K562 (cell line): ENCODE measurements around the gene ZNF213. TPM values are rescaled to one million over a fixed set of nuclear protein-coding genes. Genes with fewer than 3 reads are reported as not detected.

Experiments
- ARNT ChIP-seq, 2 experiments: fragments of 450-650 bp; IDR thresholded peaks; 2 replicates each; pipeline ENCODE4 v1.6.1; 2016; ENCODE audit warnings: mild to moderate bottlenecking in 1 of 2
- ERF ChIP-seq: fragments of 450-650 bp; formaldehyde crosslinking; IDR thresholded peaks from 2 replicates; pipeline ENCODE4 v1.4.0; 2020; ENCODE audit warnings: mild to moderate bottlenecking, mixed read lengths
- GATAD2A ChIP-seq: fragments of 450-650 bp; IDR thresholded peaks from 2 replicates; pipeline ENCODE4 v1.6.1; 2017
- LCOR ChIP-seq: sonication (generic); formaldehyde crosslinking; IDR thresholded peaks from 2 replicates; pipeline ENCODE4 v1.8.0; 2022; ENCODE audit warnings: mild to moderate bottlenecking, missing genetic modification reagents
- MECOM ChIP-seq: fragments of 250-450 bp; sonication (Bioruptor Pico); IDR thresholded peaks from 2 replicates; pipeline ENCODE4 v1.8.0; 2022; ENCODE audit warnings: inconsistent platforms
- NCOA1 ChIP-seq: fragments of 450-650 bp; IDR thresholded peaks from 2 replicates; pipeline ENCODE4 v1.6.1; 2016; ENCODE audit warnings: low read depth
- NR1H2 ChIP-seq: sonication (generic); formaldehyde crosslinking; IDR thresholded peaks from 2 replicates; pipeline ENCODE4 v1.4.0; 2020; ENCODE audit warnings: mild to moderate bottlenecking, missing genetic modification reagents
- NR3C1 ChIP-seq: sonication (generic); formaldehyde crosslinking; IDR thresholded peaks from 2 replicates; pipeline ENCODE4 v1.8.1; 2022; ENCODE audit warnings: missing genetic modification reagents
- RCOR1 ChIP-seq, 2 experiments: IDR thresholded peaks; 2 replicates each; pipeline ENCODE4 v1.6.1; 2012; ENCODE audit warnings: low read depth in 2 of 2, low read length in 2 of 2, borderline replicate concordance in 1 of 2, improper control_type of control experiment in 1 of 2
- TCF7L2 ChIP-seq: fragments of 150-350 bp; IDR thresholded peaks from 2 replicates; pipeline ENCODE4 v1.6.1; 2016; ENCODE audit warnings: low read depth, mild to moderate bottlenecking, low read length, moderate library complexity
- U2AF1 ChIP-seq: fragments of 200-400 bp; formaldehyde crosslinking; optimal IDR thresholded peaks from 2 replicates; pipeline ENCODE3; 2017; ENCODE audit warnings: mild to moderate bottlenecking, low read depth, low read length, moderate library complexity
- ZBTB8A ChIP-seq: fragments of 450-650 bp; IDR thresholded peaks from 2 replicates; pipeline ENCODE4 v1.6.1; 2018; ENCODE audit warnings: mild to moderate bottlenecking, moderate library complexity; ENCODE audit not compliant: partially characterized antibody
- ZNF212 ChIP-seq: fragments of 450-650 bp; formaldehyde crosslinking; IDR thresholded peaks from 2 replicates; pipeline ENCODE4 v1.4.0; 2020; ENCODE audit warnings: mild to moderate bottlenecking
- ZNF253 ChIP-seq: fragments of 250-450 bp; sonication (Bioruptor Pico); conservative IDR thresholded peaks from 2 replicates; pipeline ENCODE4 v1.6.1; 2021; ENCODE audit warnings: mild to moderate bottlenecking
- ZNF408 ChIP-seq: fragments of 250-450 bp; sonication (Bioruptor Pico); IDR thresholded peaks from 2 replicates; pipeline ENCODE4 v1.4.0; 2020; ENCODE audit warnings: low read depth, mild to moderate bottlenecking, moderate library complexity
- polyA plus RNA-seq, 8 experiments: library from polyadenylated mRNA; depleted of rRNA in 4 of 8; stranded (reverse) in 5 of 8; unstranded in 3 of 8; fragments of >200 nt; fragmentation: Nextera tagmentation in 2 of 8; fragmentation: Illumina TruSeq in 1 of 8; extraction: Ambion mirVana in 2 of 8; extraction: Trizol in 1 of 8; gene quantifications; 2 replicates each; pipeline versions ENCODE4 v1.2.1 to v1.2.3, GENCODE V29; 2011 to 2014; ENCODE audit warnings: inconsistent platforms in 1 of 8, missing spikeins in 1 of 8
- total RNA-seq, 7 experiments: library from RNA; depleted of rRNA in 6 of 7; stranded (reverse); fragments of >200 nt in 6 of 7; fragmentation: Illumina TruSeq in 2 of 7; extraction: Trizol in 2 of 7; gene quantifications; 2 replicates each; pipeline versions ENCODE4 v1.2.1 to v1.2.3, GENCODE V29; 2011 to 2021; ENCODE audit warnings: low replicate concordance in 1 of 7
- TF ChIP-seq, protein P1 (sequence below): fragments of 450-650 bp; IDR thresholded peaks from 2 replicates; pipeline ENCODE4 v1.6.1; 2016; ENCODE audit warnings: missing biosample characterization, missing genetic modification characterization
- TF ChIP-seq, protein P2 (sequence below): IDR thresholded peaks from 2 replicates; pipeline ENCODE4 v1.6.1; 2014; ENCODE audit warnings: antibody characterized with exemption
- TF ChIP-seq, protein P3 (sequence below): sonication (generic); IDR thresholded peaks from 2 replicates; pipeline ENCODE4 v1.6.1; 2016
- TF ChIP-seq, protein P4 (sequence below), 3 experiments: fragments of 200-800 bp in 1 of 3; sonication (Bioruptor generic) in 1 of 3; sonication (generic) in 1 of 3; formaldehyde crosslinking in 1 of 3; IDR thresholded peaks; 2 replicates each; pipeline versions ENCODE4 v1.6.1 to v1.8.0; 2016 to 2022; ENCODE audit warnings: mild to moderate bottlenecking in 2 of 3, missing compliant biosample characterization in 2 of 3, missing genetic modification characterization in 2 of 3, missing genetic modification reagents in 1 of 3
- TF ChIP-seq, protein P5 (sequence below): sonication (generic); formaldehyde crosslinking; IDR thresholded peaks from 2 replicates; pipeline ENCODE4 v1.8.0; 2022; ENCODE audit warnings: mild to moderate bottlenecking, missing genetic modification reagents
- TF ChIP-seq, protein P6 (sequence below): IDR thresholded peaks from 2 replicates; pipeline ENCODE4 v1.6.1; 2012; ENCODE audit warnings: low read depth, low read length, improper control_type of control experiment, borderline replicate concordance

The ZNF213 gene
- total and polyA plus RNA-seq, 9 of the 15 experiments (the other 6 are each of a cell fraction or from before 2014, with no cell fraction given): 0.49 to 10.0 (median 1.8) TPM

DNA sequence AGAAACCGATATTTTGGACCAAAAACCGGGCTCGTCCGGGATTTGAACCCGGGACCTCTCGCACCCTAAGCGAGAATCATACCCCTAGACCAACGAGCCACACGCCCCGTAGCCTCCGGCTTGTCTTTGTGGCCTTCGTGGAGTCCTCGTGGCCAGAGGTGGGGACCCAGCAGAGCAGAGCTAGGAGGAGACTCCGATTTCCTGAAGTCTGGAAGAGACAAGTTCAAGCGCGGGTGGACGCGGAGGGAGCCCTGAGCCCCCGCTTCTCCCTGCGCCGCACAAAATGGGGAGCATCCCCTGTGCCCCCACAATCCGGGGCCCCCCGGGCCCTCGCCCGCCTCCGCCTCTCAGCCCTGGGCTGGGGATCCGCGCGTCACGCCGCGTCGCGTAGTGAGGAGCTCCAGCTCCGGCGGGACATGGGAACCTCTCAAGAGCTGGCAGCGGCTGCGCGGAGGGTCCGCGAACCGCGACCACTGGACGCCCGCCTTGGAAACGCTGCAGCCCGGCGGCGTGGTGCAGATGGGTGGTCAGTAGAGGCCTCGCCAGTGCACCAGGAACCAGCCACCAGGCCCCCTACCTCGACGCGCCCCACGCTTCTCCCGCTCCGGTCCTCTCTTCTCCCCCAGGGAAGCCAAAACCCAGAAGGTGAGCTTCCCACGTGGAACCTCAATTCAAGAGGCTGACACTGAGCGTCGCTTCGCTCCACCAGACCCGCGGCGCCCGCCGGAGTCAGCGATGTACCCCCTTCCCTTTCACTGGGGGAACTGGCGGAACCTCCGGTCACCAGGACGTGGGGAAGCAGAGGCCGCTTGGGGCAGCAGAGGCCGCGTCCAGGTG, 48.0 kb downstream of the ZNF213 start (continued):
- TF ChIP-seq, protein P1, sequence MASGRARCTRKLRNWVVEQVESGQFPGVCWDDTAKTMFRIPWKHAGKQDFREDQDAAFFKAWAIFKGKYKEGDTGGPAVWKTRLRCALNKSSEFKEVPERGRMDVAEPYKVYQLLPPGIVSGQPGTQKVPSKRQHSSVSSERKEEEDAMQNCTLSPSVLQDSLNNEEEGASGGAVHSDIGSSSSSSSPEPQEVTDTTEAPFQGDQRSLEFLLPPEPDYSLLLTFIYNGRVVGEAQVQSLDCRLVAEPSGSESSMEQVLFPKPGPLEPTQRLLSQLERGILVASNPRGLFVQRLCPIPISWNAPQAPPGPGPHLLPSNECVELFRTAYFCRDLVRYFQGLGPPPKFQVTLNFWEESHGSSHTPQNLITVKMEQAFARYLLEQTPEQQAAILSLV (tag): no peak
- TF ChIP-seq, protein P2, sequence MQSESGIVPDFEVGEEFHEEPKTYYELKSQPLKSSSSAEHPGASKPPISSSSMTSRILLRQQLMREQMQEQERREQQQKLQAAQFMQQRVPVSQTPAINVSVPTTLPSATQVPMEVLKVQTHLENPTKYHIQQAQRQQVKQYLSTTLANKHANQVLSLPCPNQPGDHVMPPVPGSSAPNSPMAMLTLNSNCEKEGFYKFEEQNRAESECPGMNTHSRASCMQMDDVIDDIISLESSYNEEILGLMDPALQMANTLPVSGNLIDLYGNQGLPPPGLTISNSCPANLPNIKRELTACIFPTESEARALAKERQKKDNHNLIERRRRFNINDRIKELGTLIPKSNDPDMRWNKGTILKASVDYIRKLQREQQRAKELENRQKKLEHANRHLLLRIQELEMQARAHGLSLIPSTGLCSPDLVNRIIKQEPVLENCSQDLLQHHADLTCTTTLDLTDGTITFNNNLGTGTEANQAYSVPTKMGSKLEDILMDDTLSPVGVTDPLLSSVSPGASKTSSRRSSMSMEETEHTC: no peak
- TF ChIP-seq, protein P3, sequence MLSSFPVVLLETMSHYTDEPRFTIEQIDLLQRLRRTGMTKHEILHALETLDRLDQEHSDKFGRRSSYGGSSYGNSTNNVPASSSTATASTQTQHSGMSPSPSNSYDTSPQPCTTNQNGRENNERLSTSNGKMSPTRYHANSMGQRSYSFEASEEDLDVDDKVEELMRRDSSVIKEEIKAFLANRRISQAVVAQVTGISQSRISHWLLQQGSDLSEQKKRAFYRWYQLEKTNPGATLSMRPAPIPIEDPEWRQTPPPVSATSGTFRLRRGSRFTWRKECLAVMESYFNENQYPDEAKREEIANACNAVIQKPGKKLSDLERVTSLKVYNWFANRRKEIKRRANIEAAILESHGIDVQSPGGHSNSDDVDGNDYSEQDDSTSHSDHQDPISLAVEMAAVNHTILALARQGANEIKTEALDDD: no peak
- TF ChIP-seq NCOA1 (no peak), ZBTB8A (no peak), LCOR (CRISPR knock-in tag) (no peak; the same call in 1 of the 2 replicates), TCF7L2 (no peak), ERF (CRISPR knock-in tag) (no peak), U2AF1 (no peak), ZNF253 (no peak), NR1H2 (CRISPR knock-in tag) (peak; percentile 43; the same call in 1 of the 2 replicates), ARNT (IDR thresholded peaks at IDR 0.05) (peak in 1 of 2 experiments; percentile 92; a peak in 2 of 4 replicates), ZNF212 (CRISPR knock-in tag) (no peak), GATAD2A (peak; percentile 49; the same call in 1 of the 2 replicates), RCOR1 (IDR thresholded peaks at IDR 0.05; ENCODE audit: borderline replicate concordance in 1 of 2, low read depth in 2 of 2, low read length in 2 of 2) (peak in 1 of 2 experiments; percentile 54; a peak in 1 of 4 replicates), ZNF408 (CRISPR knock-in tag) (no peak), MECOM (CRISPR knock-in tag) (no peak), NR3C1 (CRISPR knock-in tag) (peak; percentile 46; the same call in 1 of the 2 replicates)
- TF ChIP-seq, protein P4, sequence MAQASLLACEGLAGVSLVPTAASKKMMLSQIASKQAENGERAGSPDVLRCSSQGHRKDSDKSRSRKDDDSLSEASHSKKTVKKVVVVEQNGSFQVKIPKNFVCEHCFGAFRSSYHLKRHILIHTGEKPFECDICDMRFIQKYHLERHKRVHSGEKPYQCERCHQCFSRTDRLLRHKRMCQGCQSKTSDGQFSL (CRISPR knock-in tag; IDR thresholded peaks at IDR 0.05): no peak
- TF ChIP-seq, protein P4 (tag; IDR thresholded peaks at IDR 0.05): no peak
- TF ChIP-seq, protein P5, sequence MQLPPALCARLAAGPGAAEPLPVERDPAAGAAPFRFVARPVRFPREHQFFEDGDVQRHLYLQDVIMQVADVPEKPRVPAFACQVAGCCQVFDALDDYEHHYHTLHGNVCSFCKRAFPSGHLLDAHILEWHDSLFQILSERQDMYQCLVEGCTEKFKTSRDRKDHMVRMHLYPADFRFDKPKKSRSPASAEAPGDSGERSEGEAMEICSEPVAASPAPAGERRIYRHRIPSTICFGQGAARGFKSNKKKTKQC (CRISPR knock-in tag): peak; percentile 81; the same call in 1 of the 2 replicates
- TF ChIP-seq, protein P6, sequence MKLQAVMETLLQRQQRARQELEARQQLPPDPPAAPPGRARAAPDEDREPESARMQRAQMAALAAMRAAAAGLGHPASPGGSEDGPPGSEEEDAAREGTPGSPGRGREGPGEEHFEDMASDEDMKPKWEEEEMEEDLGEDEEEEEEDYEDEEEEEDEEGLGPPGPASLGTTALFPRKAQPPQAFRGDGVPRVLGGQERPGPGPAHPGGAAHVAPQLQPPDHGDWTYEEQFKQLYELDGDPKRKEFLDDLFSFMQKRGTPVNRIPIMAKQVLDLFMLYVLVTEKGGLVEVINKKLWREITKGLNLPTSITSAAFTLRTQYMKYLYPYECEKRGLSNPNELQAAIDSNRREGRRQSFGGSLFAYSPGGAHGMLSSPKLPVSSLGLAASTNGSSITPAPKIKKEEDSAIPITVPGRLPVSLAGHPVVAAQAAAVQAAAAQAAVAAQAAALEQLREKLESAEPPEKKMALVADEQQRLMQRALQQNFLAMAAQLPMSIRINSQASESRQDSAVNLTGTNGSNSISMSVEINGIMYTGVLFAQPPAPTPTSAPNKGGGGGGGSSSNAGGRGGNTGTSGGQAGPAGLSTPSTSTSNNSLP: no peak
